Daoy (cell line): ENCODE data around the gene ZNF35. TPM values are rescaled to one million over a fixed set of nuclear protein-coding genes. Genes with fewer than 3 reads are reported as not detected.
"Not testable (repeated sequence)": the region's sequence is repeated elsewhere in the genome, so short reads cannot be mapped to it uniquely, and the experiment has no call there.

Source experiments
- DNase-seq: peaks from one replicate; pipeline ENCODE4 v3.0.0-alpha.2; 2015; ENCODE audit warnings: low read depth
- total RNA-seq: library from RNA; depleted of rRNA; stranded (reverse); fragments of >200 nt; shearing (Covaris generic); gene quantifications from 2 replicates; pipeline ENCODE4 v1.2.3, GENCODE V29; 2014; rRNA removed

ZNF35 gene
- total RNA-seq: 13.7 and 17.4 TPM in 2 replicates

- DNase-seq: peak; percentile 85
Measured at GRCh38 chr3:44648564-44649229, at the start of gene ZNF35. Gene ZNF35, plus strand, starts transcription at chr3:44648732. Its CDS starts 2,336 bp downstream, at chr3:44651068.

- DNase-seq: no peak
Measured at GRCh38 chr3:44601749-44602148, 46.8 kb upstream of the ZNF35 start.

- no peak for DNase-seq
Measured at GRCh38 chr3:44612678-44613077, 35.9 kb upstream of the ZNF35 start.

- DNase-seq: peak; percentile 87
Measured at GRCh38 chr3:44624749-44625480, 23.6 kb upstream of the ZNF35 start, which contains the start of gene ZNF197. Gene ZNF197, plus strand, starts transcription at chr3:44625036. Its CDS starts 4,119 bp downstream, at chr3:44629155.

GRCh38 chr3:44628716-44629115 lies 19.8 kb upstream of the ZNF35 start:
- no peak for DNase-seq

GRCh38 chr3:44632193-44632592 lies 16.3 kb upstream of the ZNF35 start:
- DNase-seq: no peak

DNA sequence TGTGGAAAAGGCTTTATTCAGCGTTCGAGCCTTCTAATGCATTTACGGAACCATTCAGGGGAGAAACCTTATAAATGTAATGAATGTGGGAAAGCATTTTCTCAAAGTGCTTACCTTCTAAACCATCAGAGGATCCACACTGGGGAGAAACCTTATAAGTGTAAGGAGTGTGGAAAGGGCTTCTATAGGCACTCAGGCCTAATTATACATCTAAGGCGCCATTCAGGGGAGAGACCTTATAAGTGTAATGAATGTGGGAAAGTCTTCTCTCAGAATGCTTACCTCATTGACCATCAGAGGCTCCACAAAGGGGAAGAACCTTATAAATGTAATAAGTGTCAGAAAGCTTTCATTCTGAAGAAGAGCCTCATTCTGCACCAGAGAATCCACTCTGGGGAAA lies 6.2 kb upstream of the ZNF35 start:
- DNase-seq: no peak

DNA sequence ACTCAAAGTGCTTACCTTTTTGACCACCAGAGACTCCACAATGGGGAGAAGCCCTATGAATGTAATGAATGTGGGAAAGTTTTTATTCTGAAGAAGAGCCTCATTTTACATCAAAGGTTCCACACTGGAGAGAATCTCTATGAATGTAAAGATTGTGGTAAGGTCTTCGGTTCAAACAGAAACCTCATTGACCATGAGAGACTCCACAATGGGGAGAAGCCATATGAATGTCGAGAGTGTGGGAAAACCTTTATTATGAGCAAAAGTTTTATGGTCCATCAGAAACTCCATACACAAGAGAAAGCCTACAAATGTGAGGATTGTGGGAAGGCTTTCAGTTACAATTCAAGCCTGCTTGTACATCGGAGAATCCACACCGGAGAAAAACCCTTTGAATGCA lies 5.5 kb upstream of the ZNF35 start:
- no peak for DNase-seq

GRCh38 chr3:44647771-44648170 lies 761 bp upstream of the ZNF35 start:
- DNase-seq: no peak

DNA sequence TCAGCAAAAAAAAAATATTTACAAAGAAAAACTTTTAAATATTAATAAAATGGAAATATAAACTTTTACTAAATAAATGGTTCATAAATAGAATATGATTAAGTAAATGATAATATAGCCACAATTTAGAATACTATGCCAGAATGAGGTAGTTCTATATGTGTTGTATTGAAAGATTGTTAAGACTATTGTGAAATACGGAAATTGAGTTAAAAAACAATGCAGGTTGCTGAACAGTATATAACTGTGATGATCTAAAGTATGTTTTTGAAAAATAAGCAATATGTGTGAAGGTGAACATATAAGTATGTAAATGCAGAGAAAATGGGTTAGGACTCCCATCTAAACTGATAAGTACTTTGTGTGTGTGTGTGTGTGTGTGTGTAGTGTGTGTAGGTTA lies 1.2 kb downstream of the ZNF35 start:
- no peak for DNase-seq

GRCh38 chr3:44654039-44654438 lies 5.5 kb downstream of the ZNF35 start:
- no peak for DNase-seq

DNA sequence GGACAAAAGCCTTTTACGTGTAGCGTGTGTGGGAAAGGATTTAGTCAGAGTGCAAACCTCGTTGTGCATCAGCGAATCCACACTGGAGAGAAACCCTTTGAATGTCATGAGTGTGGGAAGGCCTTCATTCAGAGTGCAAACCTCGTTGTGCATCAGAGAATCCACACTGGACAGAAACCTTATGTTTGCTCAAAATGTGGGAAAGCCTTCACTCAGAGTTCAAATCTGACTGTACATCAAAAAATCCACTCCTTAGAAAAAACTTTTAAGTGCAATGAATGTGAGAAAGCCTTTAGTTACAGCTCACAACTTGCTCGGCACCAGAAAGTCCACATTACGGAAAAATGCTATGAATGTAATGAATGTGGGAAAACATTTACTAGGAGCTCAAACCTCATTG lies 10.5 kb downstream of the ZNF35 start:
- no peak for DNase-seq

DNA sequence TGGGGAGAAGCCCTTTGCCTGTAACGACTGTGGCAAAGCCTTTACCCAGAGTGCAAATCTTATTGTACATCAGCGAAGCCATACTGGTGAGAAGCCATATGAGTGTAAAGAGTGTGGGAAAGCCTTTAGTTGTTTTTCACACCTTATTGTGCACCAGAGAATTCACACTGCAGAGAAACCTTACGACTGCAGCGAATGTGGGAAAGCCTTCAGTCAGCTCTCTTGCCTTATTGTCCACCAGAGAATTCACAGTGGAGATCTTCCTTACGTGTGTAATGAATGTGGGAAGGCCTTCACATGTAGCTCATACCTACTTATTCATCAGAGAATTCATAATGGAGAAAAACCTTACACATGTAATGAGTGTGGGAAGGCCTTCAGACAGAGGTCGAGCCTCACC lies 10.9 kb downstream of the ZNF35 start:
- DNase-seq: no peak

DNA sequence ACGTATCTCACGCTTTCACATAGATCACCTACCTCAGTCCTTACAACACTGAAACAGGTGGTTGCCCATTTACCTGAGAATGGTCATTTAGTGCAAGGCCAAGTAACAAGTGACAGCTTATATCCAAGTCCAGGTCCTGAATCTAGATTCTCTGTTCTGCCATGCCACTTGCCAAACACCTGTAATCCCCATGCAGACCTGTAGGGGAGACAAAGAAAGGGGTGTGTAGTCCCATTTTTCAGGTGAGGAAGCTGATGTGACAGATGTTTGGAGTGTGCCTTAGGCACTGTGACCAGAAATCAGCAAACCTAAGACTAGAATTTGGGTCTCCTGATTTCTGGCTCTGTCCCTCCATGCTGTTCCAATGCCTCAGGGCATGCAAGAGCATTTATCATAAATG lies 12.7 kb downstream of the ZNF35 start:
- DNase-seq: no peak

DNA sequence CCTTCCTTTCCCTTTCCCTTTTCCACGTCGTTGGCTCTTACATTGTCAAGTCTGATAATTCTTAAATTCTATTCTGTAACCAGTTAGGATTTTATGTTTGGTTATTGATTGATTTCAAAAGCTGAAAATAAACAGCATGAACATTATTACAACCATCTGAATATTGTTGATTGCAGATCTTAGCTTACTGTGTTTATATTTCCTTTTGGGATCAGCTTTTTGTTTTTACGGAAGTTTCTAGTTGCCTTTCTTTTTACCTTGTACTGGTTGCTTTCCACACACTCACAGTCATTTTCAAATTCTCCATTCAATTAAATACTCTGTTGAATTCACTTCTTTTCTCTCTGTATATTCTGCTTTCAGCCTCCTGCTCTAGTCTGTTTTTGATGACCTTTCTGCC lies 16.6 kb downstream of the ZNF35 start:
- DNase-seq: no peak

GRCh38 chr3:44666346-44666745 lies 17.8 kb downstream of the ZNF35 start:
- DNase-seq: no peak

- DNase-seq: no peak
Measured at GRCh38 chr3:44669760-44670159, 21.2 kb downstream of the ZNF35 start.

- DNase-seq: not testable (repeated sequence)
Measured at GRCh38 chr3:44673466-44673865, 24.9 kb downstream of the ZNF35 start.

- no peak for DNase-seq
Measured at GRCh38 chr3:44674211-44674610, 25.7 kb downstream of the ZNF35 start.

GRCh38 chr3:44678480-44679116 lies 30.1 kb downstream of the ZNF35 start:
- no peak for DNase-seq

GRCh38 chr3:44680921-44681455 lies 32.5 kb downstream of the ZNF35 start:
- no peak for DNase-seq

- DNase-seq: no peak
Measured at GRCh38 chr3:44682182-44682896, 33.8 kb downstream of the ZNF35 start.
